Loucy (cell line): ENCODE measurements around the gene BACE2.

Experiments
- EZH2phosphoT487 ChIP-seq: fragments of 200-600 bp; IDR thresholded peaks from 2 replicates; pipeline ENCODE4 v1.6.1; 2018; ENCODE audit warnings: antibody characterized with exemption, mild to moderate bottlenecking, moderate library complexity, borderline replicate concordance
- TF ChIP-seq, protein P1 (sequence below): fragments of 200-600 bp; sonication (generic); conservative IDR thresholded peaks from 2 replicates; pipeline ENCODE4 v1.5.1; 2014; ENCODE audit warnings: mild to moderate bottlenecking, antibody characterized with exemption, low read length

DNA sequence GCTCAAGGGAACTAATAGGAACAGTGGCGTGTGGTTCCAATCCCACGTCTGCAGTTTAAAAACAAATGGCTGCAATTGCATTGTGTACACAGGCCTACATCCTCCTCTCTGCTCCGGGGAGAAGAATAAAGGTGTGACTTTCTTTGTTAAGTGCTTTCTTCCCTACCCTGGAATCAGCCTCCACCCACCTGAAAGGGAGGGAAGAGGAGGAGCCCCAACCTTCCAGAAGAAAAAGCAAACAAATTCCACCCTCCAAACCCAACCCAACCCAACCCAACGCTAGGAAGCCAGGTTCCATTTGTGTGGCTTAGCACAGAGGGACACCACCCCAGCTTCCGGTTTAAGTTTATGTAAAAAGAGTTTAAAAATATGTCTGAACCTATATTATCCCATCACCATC is 11.8 kb upstream of the BACE2 start:
- TF ChIP-seq, protein P1, sequence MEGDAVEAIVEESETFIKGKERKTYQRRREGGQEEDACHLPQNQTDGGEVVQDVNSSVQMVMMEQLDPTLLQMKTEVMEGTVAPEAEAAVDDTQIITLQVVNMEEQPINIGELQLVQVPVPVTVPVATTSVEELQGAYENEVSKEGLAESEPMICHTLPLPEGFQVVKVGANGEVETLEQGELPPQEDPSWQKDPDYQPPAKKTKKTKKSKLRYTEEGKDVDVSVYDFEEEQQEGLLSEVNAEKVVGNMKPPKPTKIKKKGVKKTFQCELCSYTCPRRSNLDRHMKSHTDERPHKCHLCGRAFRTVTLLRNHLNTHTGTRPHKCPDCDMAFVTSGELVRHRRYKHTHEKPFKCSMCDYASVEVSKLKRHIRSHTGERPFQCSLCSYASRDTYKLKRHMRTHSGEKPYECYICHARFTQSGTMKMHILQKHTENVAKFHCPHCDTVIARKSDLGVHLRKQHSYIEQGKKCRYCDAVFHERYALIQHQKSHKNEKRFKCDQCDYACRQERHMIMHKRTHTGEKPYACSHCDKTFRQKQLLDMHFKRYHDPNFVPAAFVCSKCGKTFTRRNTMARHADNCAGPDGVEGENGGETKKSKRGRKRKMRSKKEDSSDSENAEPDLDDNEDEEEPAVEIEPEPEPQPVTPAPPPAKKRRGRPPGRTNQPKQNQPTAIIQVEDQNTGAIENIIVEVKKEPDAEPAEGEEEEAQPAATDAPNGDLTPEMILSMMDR = no peak
- TF ChIP-seq EZH2phosphoT487 = no peak
